Mesenteric fat pad (tissue), 1 donor: Measurements from ENCODE around the gene PARP12. TPM values are rescaled to one million over a fixed set of nuclear protein-coding genes. Genes with fewer than 3 reads are reported as not detected.
"Not testable (repeated sequence)": the region's sequence is repeated elsewhere in the genome, so short reads cannot be mapped to it uniquely, and the experiment has no call there.

ENCODE experiments used
- DNase-seq: peaks from one replicate; pipeline ENCODE4 v3.0.0-alpha.2; 2020; ENCODE audit warnings: low spot score
- long read RNA-seq: library from polyadenylated mRNA; unstranded; transcript quantifications from one replicate; pipeline ENCODE4 v2.0.0, GENCODE V29; 2020
- total RNA-seq: library from RNA; stranded (reverse); fragmentation: NEBNext Ultra II Directional; extraction: Animal tissue kit (Norgen Biotek cat#: 25700); gene quantifications from one replicate; pipeline ENCODE4 v1.2.1, GENCODE V29; 2021
- donor health status: DM: yes; HTN: yes; CAD: no.

The PARP12 gene, protein sequence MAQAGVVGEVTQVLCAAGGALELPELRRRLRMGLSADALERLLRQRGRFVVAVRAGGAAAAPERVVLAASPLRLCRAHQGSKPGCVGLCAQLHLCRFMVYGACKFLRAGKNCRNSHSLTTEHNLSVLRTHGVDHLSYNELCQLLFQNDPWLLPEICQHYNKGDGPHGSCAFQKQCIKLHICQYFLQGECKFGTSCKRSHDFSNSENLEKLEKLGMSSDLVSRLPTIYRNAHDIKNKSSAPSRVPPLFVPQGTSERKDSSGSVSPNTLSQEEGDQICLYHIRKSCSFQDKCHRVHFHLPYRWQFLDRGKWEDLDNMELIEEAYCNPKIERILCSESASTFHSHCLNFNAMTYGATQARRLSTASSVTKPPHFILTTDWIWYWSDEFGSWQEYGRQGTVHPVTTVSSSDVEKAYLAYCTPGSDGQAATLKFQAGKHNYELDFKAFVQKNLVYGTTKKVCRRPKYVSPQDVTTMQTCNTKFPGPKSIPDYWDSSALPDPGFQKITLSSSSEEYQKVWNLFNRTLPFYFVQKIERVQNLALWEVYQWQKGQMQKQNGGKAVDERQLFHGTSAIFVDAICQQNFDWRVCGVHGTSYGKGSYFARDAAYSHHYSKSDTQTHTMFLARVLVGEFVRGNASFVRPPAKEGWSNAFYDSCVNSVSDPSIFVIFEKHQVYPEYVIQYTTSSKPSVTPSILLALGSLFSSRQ
- total RNA-seq = 43.8 TPM
- long read RNA-seq, partial matches to known transcripts = 3 of 14 reads
- long read RNA-seq, other reads (novel, unspliced or antisense) = 9 of 14 reads

DNA sequence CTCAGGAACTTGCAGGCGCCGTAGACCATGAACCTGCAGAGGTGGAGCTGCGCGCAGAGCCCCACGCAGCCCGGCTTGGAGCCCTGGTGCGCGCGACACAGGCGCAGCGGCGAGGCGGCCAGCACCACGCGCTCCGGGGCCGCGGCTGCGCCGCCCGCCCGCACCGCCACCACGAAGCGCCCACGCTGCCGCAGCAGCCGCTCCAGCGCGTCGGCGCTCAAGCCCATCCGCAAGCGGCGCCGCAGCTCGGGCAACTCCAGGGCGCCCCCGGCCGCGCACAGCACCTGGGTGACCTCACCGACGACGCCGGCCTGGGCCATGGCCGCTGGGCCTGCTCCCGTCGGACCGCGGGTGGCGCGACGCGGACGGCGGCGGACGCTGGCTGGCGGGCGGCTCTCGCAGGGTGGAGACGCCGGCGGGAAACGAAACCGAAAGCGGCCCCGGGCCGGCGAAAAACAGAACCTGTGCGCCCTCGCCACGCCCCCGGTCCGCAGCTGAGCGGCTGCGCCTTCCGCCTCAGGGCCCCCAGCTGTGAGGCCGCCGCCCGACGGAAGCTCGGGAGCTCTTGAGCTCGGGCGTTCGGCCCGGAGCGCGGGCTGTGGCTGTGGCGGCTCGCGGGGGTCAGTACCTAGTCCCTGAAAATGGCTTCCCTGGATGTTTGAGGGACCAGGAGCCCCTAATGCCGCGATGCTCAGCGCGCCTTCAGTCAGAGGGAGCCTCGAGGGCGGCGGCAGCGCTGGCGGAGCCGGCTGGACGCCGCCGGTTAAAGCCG lies at the start of gene PARP12:
TSS of gene PARP12 (minus strand) at position 424 of the 772 bp plus-strand sequence. CDS start at position 320, 104 bp downstream.
- DNase-seq = peak; percentile 97

GRCh38 chr7:140108777-140109176 lies 46.0 kb upstream of the PARP12 start:
- not testable (repeated sequence) for DNase-seq

DNA sequence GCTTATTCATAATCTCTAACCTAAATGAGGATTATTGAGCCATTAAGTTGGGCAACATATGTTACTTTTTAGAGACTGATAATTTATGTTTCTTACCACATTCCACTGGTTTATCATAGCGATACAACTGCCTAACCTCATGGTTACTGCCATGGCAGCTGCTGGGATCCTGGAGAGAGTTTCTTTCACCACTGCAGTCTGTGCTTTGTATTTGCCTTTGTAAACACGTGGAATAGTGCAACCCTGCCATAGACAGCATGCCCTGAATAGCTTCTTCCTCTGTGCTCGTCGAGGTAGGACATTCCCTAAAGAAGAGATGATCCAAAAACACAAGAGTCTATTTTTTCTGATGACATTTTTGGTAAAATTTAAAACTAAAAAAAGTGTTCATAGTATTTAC lies 33.7 kb upstream of the PARP12 start:
- DNase-seq = no peak

GRCh38 chr7:140093375-140093774 lies 30.6 kb upstream of the PARP12 start:
- DNase-seq = no peak

- no peak for DNase-seq
Measured at GRCh38 chr7:140085447-140085846, 22.7 kb upstream of the PARP12 start.

GRCh38 chr7:140084972-140085371 lies 22.2 kb upstream of the PARP12 start:
- no peak for DNase-seq

DNA sequence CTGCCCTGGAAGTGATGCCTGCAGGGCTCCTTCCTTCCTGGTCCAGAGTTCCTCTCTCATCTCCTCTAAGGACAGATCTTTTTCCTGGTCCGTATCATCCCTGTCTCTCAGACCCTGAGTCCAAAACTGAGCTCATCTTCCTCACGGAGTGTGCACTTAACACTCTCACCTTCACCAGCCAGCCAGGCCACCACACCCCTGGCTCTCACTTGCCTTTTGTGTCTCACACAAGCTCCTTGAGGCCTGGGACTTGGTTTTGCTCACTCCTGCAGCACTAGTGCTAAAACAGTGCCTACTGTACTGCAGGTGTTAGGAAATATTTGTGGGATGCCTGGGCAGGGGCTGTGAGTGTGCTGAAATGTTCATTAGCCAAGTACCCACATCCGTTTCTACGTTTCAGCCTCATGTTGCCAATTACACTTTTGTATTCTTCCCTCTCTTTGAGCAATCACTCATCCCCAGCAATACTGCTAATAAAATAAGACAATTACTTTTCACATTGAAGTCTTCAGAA lies 21.4 kb upstream of the PARP12 start:
- DNase-seq = no peak

DNA sequence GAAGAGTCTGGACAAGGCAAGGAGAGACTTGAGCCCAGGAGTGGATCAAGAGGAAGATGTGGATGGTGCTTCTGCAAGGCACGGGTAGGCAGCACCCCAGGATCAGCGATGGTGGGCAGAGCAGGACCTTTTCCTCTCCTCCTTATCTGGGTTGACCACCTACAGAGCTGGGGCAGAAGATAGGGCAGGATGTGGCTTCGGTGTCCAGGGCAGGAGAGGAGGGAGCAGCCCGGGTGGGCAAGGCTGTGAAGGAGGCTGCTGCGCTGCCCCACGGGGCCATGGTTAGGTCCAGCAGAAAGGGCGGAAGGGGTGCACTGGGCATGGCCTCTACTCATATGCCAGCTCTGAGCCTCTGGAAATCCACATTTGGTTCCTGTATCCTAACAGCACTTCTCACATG lies 20.0 kb upstream of the PARP12 start:
- no peak for DNase-seq

DNA sequence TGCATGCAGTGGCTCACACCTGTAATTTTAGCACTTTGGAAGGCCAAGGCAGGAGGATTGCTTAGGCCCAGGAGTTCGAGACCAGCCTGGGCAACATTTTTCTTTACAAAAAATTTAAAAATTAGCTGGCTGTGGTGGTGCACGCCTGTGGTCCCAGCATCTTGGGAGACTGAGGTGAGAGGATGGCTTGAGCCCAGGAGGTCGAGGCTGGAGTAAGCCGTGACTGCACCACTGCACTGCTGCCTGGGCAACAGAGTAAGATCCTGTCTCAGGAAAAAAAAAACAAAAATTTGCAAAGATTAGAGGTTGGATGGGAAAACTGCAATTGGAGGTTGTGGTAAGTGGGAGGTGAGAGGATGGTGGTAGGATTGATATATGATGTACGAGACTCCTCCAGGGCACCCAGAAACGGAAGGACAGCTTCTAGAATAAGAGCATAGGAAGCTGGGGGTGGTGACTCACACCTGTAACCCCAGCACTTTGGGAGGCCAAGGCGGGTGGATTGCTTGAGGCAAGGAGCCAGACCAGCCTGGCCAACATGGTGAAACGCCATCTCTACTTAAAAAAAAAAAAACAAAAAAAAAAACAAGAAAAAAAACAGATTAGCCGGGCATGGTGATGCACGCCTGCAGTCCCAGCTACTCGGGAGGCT lies 19.1 kb upstream of the PARP12 start:
- DNase-seq = no peak

- DNase-seq = no peak
Measured at GRCh38 chr7:140080919-140081318, 18.2 kb upstream of the PARP12 start.

- no peak for DNase-seq
Measured at GRCh38 chr7:140079121-140079536, 16.4 kb upstream of the PARP12 start.

GRCh38 chr7:140078392-140078791 lies 15.6 kb upstream of the PARP12 start:
- no peak for DNase-seq

GRCh38 chr7:140074780-140075179 lies 12.0 kb upstream of the PARP12 start:
- DNase-seq = no peak

GRCh38 chr7:140070546-140070945 lies 7.8 kb upstream of the PARP12 start:
- DNase-seq = no peak

- DNase-seq = no peak
Measured at GRCh38 chr7:140069298-140069949, 6.7 kb upstream of the PARP12 start.

- no peak for DNase-seq
Measured at GRCh38 chr7:140068033-140068432, 5.3 kb upstream of the PARP12 start.

DNA sequence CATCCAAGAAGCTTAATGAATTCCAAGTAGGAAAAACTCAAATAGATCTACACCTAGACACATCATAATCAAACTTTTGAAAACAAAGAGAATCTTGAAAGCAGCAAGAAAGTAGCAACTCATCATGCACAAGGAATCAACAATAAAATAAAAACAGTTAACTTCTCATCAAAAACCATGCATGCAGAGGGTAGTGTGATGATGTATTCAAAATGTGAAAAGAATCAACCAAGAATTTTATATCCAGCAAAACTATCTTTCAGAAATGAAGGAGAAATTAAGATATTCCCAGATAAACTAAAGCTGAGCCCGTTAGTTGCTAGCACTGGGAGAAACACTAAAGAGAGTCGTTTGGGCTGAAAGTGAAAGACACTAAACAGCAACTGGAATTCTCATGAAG lies 4.3 kb upstream of the PARP12 start:
- DNase-seq = no peak

- no peak for DNase-seq
Measured at GRCh38 chr7:140062118-140062527, 628 bp downstream of the PARP12 start.

GRCh38 chr7:140061607-140061930 lies 1.2 kb downstream of the PARP12 start:
- DNase-seq = no peak

DNA sequence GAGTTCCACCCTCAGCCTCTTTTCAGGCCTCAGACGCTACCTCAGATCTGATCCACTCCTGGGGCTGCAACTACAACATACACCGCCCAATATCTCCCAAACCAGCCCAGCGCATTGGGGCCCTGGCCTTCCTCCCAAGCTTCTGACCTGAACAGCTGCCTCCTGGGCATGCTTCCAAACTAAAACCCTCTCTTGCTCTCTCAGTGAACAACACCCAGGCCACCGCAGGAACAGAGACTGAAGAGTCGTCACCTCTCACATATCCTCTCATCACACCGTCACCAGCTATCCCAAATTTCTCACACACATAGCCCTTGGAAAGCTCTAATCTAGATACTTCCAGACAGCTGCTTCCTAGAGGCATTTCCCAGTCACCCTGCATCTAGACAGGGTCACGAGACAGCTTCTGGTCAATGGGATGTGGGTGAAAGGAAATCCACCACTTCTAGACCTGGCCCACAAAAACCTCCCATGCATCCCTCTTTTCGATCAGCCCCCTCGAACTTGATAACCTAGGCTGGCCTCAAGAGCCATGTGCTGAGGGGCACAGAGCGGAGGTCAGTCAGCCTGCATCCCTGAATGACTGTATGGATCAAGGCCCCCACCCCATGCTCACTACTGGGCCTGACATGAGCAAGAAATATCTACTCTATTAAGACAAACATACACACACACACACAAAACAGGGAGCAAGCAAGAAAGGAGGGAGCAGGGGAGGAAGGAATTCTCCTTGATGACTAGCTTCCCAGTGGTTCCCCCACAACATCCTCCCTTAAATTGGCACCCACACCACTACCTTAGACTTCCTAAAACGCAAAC lies 1.8 kb downstream of the PARP12 start:
- no peak for DNase-seq
